ENCODE measurements around the gene ARPC1B. TPM values are rescaled to one million over a fixed set of nuclear protein-coding genes. Genes with fewer than 3 reads are reported as not detected.

Gene ARPC1B
- total and polyA plus RNA-seq, 2 of the 8 experiments (the other 6 are each of a cell fraction or from before 2014, with no cell fraction given), result 64.5 to 115 TPM

GRCh38 chr7:99385564-99385963 is 11.0 kb downstream of the ARPC1B start:
- Histone ChIP-seq H3K4me1 (replicated peaks in 1 of 4; ENCODE audit: control insufficient read depth in 3 of 4, insufficient read depth in 4 of 4, low read length in 3 of 4) (no peaks in the 10 kb centered on the region), H2AK5ac (ENCODE audit: low read depth, low read length) (no peak overlapping the region), H3K9me3 (ENCODE audit: insufficient read depth in 2 of 2, low read depth in 1 of 2, low read length in 1 of 2) (no peaks in the 10 kb centered on the region), H4K8ac (ENCODE audit: extremely low read depth, insufficient read depth, low read length) (no peak overlapping the region), H3K79me2 (ENCODE audit: control insufficient read depth in 1 of 2, insufficient read depth in 2 of 2, low read length in 2 of 2) (peaks cover 0 to 5% of the 10 kb centered on the region in 2 experiments; a peak in 1 of 4 replicates), H3K4me2 (ENCODE audit: insufficient read depth in 1 of 2, low read depth in 2 of 2, low read length in 2 of 2) (no peak overlapping the region), H2BK12ac (ENCODE audit: low read depth, low read length) (no peak overlapping the region), H4K20me1 (replicated peaks in 1 of 2; ENCODE audit: control insufficient read depth in 1 of 2, insufficient read depth in 2 of 2, low read length in 2 of 2) (peaks cover 8 to 20% of the 10 kb centered on the region in 2 experiments), H3K18ac (ENCODE audit: extremely low read depth, low read length) (no peak overlapping the region), H2AFZ (ENCODE audit: low read length) (no peak overlapping the region), H3K27ac (ENCODE audit: low read depth, low read length) (no peak overlapping the region), H2BK120ac (replicated peaks; ENCODE audit: low read depth, low read length) (no peak overlapping the region), H2BK15ac (ENCODE audit: low read length) (no peak overlapping the region), H4K5ac (ENCODE audit: insufficient read length, low read depth, low read length) (no peak overlapping the region), H3K4me3 (ENCODE audit: extremely low read depth in 1 of 4, insufficient read depth in 2 of 4, low read depth in 3 of 4, low read length in 4 of 4) (no peak overlapping the region), H3K9ac (replicated peaks in 1 of 4; ENCODE audit: extremely low read depth in 1 of 4, low read depth in 3 of 4, low read length in 3 of 4) (no peak overlapping the region), H3K56ac (replicated peaks; ENCODE audit: insufficient read length, low read depth, low read length) (no peak overlapping the region), H3K23me2 (ENCODE audit: low read depth, low read length) (no peaks in the 10 kb centered on the region), H3K79me1 (ENCODE audit: low read depth, low read length) (peaks cover 11% of the 10 kb centered on the region), H3K36me3 (ENCODE audit: control insufficient read depth in 2 of 4, insufficient read depth in 4 of 4, low read length in 3 of 4) (peaks cover 2 to 17% (median 13%) of the 10 kb centered on the region in 4 experiments; a peak in 6 of 8 replicates), H2BK5ac (ENCODE audit: low read depth, low read length) (no peak overlapping the region), H2BK20ac (ENCODE audit: low read length) (no peak overlapping the region), H4K91ac (replicated peaks; ENCODE audit: insufficient read length, low read length) (no peak overlapping the region), H3K14ac (ENCODE audit: insufficient read length) (no peak overlapping the region), H3K4ac (replicated peaks; ENCODE audit: insufficient read length, low read depth, low read length) (no peak overlapping the region), H3K27me3 (replicated peaks in 1 of 4; ENCODE audit: control insufficient read depth in 3 of 4, extremely low read depth in 1 of 4, insufficient read depth in 3 of 4, low read length in 3 of 4) (no peaks in the 10 kb centered on the region), H3K23ac (ENCODE audit: insufficient read length) (no peak overlapping the region)
- FAIRE-seq (no peak), DNase-seq (ENCODE audit: low read depth in 1 of 2, low spot score in 2 of 2) (no peak)
- ChIA-PET CTCF (ENCODE audit: partially characterized antibody) (interaction anchor here (1.3 to 2.5 kb wide), 3 partner anchors 13 to 21 kb away, joined by 4 to 14 read pairs (median 7); no protein-coding TSS in a partner anchor), POLR2A (ENCODE audit: partially characterized antibody) (interaction anchor here (0.8 to 2.0 kb wide), 3 partner anchors 8 to 15 kb away, joined by 3 to 5 read pairs (median 4); no protein-coding TSS in a partner anchor)
- WGBS, 2 experiments (ENCODE audit: extremely low coverage in 1 of 2, insufficient coverage in 1 of 2, insufficient read length in 1 of 2, insufficient replicate concordance in 2 of 2, low coverage in 1 of 2, low lambda C conversion rate in 2 of 2, missing lambda C conversion rate in 1 of 2), result 97% methylated on average over 8 of the region's 8 CpGs; no CpG with 5 or more reads in 1 of the 2 experiments
- TF ChIP-seq ATF3 (IDR thresholded peaks at IDR 0.05; ENCODE audit: insufficient read depth, low read depth, low read length) (no peak), YY1 (IDR thresholded peaks at IDR 0.05; ENCODE audit: low read depth, low read length) (no peak), CTBP2 (IDR thresholded peaks at IDR 0.05; ENCODE audit: borderline replicate concordance, insufficient read depth, insufficient read length, low read length) (no peak), BRCA1 (IDR thresholded peaks at IDR 0.05; ENCODE audit: low read depth, low read length) (no peak), KDM4A (IDR thresholded peaks at IDR 0.05; ENCODE audit: low read depth, low read length, severe bottlenecking) (no peak), ATF2 (IDR thresholded peaks at IDR 0.05; ENCODE audit: low read length) (no peak), NRF1 (IDR thresholded peaks at IDR 0.05; ENCODE audit: low read depth, low read length) (no peak), KDM5A (IDR thresholded peaks at IDR 0.05; ENCODE audit: low read length) (no peak), SP2 (IDR thresholded peaks at IDR 0.05; ENCODE audit: low read length) (no peak), EP300 (IDR thresholded peaks at IDR 0.05; ENCODE audit: borderline replicate concordance in 1 of 2, low read depth in 2 of 2, low read length in 2 of 2) (no peak), FOSL1 (IDR thresholded peaks at IDR 0.05; ENCODE audit: insufficient read depth, low read depth, low read length) (no peak)

Data from H1 (cell line).